ENCODE results near the gene RALGAPA2.

The RALGAPA2 gene

DNA sequence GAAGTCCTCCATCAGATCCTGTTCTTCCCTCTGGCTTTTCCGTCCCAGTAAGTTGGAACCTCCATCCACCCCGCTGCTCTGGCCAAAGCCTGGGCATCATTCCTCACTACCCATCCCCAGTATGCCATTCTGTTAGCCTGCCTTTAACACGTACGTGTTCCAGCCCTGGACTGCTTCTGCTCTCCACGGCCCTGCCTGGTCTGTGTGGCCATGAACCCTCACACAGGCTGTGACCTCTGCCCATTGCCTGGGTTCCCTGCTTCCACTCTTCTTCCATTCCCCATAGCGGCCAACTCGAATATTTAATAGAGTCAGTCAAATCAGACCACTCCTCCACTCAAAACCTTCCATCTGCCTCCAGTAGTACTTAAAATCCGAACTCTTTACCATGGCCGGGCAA lies 29.4 kb downstream of the RALGAPA2 start:
- peak in 1 of 2 experiments; percentile 15 for DNase-seq

DNA sequence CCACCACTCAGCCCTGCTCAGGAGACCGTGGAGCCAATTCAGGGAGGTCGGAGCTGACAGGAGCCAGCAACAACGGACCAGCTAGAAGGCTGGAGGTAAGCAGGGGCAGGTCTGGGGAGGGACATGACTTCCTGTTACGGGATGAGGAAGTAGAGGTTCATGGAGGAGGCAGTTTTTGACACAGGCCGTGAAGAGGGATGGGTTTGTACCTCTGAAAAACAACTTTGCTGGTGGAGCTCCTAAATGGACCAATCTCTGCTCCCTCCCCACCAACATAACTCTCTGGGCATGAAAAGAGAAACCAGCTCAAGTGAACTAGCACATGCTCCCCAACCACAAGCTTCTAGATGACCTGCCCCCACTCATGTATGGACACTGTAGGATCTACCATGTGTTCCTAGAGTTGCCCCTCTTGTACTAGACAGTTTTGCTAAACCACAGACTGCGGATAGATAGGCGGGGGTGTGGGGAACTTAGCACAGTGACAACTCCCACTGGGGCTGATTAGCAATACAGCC lies 31.4 kb downstream of the RALGAPA2 start:
- no peak for DNase-seq

DNA sequence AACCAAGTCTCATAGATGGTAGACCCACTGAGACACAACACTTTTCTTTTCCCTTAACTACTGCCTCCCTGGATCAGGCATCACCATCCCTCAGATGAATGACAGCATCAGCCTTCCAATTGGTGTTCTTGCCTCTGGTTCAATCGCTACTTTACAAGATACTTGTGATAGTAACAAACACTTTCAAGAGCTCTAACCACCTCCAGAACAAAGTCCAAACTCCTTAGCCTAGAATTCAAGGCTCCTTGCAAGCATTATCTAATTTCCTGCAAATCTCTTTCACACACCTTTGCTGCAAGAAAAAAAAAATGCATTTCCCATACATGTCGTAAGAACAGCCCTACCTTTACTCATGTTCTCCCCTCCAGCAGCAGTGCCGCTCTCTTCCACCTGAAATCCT lies 33.1 kb downstream of the RALGAPA2 start:
- DNase-seq, result no peak

DNA sequence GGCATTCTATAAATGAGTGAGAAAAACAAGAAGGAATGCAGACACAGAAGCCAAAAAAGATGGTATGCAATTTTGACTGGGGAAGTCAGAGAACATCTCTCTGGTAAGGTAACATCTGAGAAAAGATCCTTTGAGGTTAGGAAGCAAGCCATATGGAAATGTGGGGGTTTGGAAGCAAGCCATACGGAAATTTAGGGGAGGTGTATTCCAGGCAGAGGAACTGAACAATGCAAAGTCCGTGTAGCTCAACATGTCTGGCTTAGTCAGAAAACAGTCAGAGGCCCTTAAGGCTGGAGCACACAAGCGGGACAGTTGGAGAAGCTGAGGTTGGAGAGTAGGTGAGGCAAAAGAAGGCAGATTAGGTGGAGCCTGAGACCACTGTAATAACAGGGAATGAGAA lies 35.3 kb downstream of the RALGAPA2 start:
- DNase-seq, result peak in 1 of 2 experiments; percentile 14

DNA sequence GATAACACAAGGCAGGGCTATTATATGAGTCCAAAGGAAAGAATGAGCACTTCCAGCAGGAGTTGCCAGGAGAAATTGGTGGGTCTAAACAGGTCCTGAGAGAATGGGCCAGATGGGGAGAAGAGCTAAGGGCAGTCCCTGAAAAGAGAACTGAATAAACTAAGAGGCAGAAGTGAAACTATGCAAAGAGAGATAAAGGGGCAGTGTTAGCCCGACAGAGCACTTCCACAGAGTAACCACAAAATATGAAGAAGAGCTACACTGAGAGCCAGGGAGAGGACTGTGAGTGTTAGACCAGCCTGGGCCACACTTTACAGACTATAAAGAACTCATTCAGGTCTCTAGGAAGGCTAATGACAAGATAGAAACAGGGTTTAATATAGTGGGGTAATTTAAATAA lies 43.8 kb downstream of the RALGAPA2 start:
- no peak for DNase-seq

DNA sequence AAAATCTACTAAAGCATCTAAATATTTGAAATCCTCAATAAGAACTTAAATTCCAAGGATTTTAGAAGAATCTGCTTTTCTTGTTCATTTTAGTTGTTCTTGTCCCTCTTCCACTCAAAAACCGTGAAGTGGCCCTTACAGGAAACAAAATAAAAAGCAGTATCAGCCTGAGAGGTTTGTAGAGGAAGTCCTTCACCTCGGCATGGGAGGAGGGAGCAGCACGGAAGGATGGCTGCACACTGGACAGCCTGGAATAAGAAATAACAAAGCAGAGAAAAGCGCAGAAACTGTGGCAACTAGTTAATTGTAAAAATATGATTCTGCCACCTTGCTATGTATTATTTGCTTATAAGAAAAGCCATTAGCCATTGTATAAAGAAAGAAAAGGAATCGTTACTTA lies 46.1 kb downstream of the RALGAPA2 start:
- DNase-seq, result no peak

DNA sequence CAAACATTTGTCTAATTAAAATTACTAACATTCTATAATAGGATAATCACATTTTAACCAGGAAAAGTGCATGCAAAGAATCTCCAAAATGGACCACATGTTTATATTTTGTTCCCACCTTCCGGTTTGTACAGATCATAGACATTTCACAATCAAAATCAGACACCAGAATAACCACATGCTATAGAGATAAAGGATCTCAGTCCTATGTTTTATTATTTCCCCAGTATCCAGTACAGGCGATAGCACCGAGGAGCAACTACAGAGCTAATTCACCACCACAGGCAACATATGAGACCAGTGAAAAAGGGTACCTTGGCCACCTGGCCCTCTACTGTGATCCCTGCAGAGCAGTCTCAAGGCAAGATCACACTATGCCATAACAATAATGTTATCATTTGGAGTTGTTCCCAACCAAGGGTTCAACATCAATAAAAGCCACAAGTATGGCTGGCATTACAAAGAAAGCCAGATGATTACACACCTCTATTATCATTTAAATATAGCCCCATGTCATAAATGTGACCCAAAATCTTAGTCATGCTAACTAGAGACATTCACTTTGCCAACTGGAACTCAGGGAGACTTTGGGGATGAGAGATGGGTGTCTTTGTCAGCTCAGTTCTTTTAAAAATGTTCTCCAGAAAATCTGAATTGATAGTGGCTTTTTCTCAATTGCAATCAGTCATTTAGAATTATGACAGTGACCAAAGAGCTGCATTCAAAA lies 46.7 kb downstream of the RALGAPA2 start:
- peak in 1 of 2 experiments; percentile 23 for DNase-seq

DNA sequence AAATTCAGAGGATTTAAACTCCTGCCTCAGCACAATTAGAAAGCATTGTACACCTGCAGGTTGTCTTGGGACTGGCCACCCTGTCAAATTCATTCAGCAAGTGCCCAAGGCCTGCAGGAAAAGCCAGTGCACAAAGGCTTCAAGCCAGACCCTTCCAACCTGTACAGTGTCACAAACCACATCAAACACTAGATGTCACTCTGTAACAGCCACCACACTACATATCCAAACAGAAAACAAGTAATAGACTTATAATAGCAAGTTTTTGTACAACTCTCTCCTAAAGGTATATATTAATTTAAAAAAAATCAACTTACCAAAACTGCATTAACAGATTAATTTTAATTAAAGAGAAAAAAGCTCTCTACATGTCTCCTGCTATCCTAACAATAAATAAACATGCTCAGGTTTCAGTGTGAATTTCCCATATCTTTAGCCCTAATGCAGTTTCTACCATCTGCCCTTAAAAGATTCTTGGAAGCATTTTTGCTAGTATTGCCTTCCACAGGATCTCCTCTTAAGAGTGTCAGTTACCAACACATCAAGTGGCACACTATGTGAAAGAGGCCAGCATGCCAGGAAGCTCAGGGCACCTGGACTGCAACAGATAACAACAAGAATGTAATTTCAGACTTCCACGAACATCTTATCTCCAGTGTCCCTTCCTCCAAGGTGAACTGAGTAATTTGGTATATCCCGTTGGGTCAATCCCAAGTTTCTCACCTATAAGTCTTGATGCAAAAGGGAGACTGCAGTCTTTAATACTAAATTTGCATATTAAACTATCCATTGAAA lies 47.5 kb downstream of the RALGAPA2 start:
- peak in 1 of 2 experiments; percentile 72 for DNase-seq

DNA sequence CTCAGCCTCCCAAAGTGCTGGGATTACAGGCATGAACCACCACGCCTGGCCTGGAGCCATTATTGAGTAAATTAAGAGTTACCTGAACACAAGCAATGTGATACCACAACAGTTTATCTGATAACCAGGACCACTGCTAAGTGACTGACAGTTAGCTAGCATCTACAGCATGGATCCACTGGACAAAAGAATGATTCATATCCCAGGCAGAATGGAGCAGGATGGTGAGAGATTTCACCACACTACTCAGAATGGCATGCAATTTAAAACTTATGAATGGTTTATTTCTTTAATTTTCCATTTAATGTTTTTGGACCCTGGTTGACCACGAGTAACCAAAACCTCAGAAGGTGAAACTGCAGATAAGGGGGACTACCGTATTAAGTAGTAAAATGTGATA lies 48.6 kb downstream of the RALGAPA2 start:
- DNase-seq, result no peak

DNA sequence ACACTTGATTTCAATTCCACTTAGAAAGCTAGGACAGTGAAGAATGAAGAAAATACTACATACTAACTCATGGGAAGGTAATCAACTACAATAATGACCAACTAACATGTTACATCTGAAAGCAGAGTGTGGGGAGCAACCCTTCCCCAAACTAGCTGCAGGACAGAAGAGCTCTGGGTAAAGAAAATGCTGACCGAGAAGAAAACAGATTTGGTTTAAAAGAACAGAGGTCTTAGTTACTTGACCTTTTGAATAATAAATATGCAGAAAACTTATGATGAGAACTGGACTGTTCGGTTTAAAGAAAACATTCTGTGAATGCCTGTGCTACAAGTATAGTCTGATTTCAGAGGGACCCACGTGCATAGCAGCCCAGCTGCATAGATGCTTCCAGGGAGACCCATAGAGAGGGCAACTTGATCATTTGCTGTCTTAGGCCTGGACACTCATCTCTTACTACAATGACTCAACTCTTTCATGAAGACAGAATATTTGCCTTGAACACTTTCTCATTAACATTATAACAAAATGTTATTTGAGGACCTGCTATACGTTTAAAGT lies 53.5 kb downstream of the RALGAPA2 start:
- DNase-seq, result no peak

DNA sequence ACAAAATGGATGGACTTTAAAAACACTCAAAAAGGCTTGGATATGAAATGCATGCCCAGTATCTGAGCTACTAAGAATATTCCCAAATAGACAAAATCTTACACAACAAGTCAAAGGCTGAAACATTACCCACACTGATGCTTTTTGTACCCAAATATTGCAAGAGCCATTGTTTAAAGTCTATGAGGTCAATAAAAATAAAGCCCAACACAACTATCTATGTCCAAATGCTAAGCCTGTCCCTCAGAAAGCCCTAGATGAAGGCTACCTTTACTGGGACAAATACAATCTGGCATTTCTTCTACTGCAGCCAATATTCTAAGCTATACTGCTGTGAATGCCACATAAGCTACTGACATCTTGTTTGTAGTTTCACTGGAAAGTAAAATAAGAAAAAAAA lies 54.3 kb downstream of the RALGAPA2 start:
- no peak for DNase-seq

DNA sequence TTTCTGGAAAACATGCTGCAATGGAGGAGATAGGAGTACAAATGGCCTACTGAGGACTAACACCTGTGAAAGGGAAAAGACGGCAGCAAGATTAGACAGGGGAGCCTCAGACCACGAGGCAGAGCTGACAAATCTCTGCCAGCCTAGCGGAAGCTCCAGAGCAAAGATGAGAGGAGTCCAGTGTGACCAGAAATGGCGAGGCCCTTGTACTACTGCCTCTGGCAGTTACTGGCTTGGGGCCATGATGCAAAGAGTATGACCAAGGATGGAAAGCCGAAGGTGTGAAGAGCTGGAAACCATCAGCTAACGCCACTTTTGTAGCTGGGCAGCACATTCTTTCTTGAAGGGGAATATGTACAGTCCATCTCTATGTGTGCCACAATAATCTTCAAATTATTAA lies 55.4 kb downstream of the RALGAPA2 start:
- DNase-seq, result no peak

DNA sequence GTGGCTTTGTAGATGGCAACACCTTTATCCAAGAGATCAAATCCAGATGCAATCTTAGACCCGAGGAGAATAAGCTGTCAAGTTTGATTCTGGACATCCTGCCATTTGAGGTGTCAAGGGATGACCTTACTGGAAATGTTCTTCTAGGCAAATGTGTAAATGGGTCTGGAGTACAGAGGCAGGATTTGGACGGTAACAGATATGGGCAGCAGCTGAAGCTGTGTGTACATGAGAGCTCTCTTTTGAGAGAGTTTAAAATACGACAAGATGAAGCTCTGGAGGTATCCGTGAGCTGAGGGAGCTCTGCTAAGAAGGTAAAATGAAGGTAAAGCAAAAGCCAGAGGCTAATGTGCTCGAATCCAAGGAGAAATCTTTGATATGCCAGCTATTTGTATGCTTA lies 56.6 kb downstream of the RALGAPA2 start:
- DNase-seq, result no peak

DNA sequence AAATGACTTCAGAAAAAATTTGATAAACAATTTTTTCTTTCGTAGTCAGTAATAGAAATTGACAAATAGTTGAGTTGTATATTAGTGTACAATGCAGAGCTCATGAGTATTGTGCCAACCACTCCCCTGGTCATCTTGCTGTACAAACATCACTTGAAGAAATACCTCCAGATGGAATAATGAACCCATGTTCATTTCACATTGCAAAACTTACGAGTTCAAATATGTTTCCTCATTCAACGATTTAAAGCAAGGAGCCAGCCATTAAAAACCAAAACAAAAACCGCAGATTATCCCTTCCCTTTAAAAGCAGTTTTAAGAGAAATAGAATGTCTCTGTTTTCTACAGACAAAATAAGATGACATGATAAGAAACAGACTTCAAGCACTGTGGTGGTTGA lies 62.5 kb downstream of the RALGAPA2 start:
- no peak for DNase-seq

DNA sequence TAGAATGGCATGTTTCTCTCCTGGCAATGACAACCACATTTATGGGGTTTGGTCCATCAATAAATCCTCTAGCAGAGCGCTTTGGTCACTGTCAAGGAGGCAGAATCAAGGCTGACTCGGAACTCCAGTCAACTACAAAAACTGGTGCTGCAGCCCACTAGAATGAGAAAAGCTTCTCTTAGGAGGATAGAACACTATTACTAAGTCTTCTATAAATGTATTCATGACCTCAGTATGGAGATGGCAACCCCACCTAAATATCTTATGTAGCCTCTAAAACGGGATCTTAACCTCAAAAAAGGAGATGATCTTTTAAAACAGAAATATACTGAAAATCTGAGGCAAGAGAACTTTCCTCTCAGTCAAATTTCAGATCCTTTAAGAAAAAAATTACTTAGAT lies 68.5 kb downstream of the RALGAPA2 start:
- no peak for DNase-seq

DNA sequence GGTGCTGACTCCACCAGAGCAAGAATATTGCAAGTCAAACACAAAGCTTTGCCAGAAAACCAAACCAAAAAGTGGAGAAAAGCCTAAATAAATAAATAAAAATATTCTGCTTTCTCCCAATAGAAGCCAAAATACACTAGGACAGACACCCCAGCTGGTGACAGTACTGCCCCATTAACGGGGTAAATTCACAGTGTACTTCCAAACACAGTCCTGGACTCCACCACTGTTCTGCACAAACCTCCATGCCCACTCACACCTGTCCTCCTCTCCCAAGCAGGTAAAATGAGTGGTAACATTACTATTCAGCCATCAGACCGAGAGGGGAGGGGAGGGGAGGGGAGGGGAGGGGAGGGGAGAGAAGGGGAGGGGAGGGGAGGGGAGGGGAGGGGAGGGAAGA lies 70.7 kb downstream of the RALGAPA2 start:
- no peak for DNase-seq

DNA sequence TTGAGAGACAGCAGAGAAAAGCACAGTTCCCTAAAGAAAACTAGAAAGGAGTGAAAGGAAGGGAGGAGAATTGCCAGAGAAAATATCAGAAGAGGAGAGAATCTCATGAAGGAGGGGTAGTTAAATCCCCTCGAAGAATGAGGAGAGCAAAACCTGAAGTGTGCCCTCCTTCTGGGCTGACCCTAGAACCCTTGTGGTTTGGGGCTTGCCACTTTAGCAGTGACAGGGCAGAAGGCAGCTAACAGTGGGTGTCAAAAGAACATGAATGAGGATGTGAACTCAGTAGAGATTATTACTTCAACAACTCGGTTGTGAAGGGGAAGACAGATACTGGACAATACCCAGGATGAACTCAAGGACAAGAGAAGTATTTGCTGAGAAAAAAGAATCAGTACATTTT lies 73.6 kb downstream of the RALGAPA2 start:
- DNase-seq, result no peak

DNA sequence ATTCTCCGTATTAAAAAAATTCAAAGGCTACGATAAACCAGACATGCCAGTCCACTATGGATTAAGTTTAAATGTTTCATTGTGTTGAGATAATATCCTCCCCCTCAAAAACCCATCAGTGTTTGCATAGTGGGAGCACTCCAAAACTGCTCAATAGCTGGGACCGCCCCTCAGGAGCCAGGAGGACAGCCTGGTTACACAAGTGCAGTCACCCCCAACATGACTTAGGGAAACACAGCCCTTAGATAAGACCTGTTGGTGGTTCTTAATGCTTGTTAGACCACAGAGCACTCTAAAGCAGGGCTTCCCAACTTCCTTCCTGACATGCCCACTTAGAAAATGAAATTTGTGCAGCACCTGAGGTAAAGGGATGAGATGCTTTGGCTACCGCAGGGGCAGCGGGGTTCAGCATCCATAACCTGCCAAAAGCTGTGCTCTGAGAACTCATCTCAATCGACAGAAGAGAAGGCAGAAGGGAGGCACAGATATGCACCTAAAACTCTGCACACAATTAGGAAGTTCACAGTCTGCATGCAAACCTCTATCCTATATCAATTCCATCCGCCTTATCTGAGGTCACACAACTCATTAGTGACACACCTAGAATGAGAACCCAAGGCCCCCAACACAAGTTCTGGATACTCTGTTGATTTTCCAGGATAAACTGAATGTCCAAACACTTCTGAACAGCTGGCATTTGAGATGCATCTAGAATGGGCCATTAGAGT lies 74.3 kb downstream of the RALGAPA2 start:
- no peak for DNase-seq

DNA sequence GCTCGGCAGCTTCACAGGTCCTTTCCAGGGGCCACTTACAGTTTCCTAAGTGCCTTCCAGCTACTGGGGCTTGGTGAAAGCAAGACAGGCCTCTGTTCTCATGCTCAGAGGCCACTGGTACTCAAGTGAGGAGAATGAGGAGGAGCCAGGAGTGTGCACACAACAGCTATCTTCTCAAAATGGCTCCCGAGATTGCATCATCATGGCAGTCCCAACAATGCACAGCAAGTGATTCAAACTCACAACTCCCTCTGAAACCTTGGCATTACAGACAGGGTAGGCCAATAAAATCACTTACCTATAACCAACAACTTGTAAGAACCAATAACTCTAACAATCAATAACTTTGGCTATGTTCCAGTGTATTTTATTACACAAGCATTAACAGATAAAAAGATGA lies 77.4 kb downstream of the RALGAPA2 start:
- no peak for DNase-seq

DNA sequence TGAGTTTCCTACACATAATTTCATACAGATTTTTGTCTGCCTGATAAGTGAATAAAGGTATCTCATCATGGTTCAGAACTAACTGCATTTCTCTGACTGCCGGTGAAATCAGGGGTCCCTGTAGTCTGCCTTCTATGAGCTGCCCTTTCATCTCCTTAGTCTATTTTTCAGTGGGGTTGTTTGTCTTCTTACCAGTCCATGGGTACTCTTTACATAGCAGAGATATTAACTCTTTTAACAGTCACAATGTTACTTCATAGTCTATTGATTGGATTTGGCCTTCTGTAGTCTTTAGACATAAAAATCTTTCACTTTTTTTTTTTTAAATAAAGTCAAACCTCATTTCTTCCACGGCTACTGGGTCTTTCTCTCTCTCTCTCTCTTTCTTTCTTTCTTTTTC lies 79.8 kb downstream of the RALGAPA2 start:
- DNase-seq, result no peak

DNA sequence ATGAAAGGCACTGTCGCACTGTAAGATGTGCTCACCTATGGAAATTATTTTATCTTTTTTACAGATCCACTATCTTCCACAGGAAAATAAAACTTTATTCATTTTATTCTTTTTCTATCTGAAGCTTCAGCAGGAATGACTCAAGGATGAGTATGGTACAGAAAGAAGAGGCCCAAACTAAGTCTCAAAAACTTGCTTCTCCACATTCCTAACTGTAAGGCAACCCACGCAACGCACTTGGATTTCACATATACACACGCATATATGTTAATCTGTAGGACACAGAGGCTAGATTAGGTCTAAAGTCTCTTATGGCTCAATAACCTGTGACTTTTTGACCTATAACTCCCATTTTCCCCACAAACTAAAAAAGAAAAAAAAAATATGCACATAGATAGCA lies 81.9 kb downstream of the RALGAPA2 start:
- DNase-seq, result no peak

DNA sequence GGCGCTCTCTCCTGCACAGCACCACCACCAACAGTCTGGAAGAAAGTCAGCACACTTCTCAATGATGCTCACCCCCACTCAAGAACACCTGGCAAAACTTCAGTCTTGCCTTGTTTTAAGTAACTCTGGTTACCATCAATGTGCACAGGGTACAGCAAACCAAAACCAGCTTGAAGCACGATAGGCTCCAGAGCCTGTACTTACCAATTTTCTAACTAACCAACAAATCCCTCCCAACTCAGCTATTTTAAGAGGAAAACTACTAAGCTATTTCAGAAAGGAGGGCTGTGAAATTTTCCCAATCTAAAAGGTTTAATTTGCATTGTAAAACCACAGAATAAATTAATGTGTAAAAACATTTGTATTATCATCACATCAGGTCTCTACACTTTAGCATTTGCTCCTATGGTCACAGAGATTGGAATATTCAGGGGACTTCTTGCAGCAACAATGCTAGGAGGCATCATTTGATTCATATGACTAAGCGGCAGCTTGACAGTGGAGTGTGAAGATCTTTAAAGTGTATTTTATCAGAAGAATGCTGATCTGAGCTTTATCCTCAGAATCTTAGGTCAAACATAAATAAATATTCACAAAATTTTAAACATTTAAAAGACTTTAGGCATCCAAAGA lies 82.8 kb downstream of the RALGAPA2 start:
- no peak for DNase-seq

DNA sequence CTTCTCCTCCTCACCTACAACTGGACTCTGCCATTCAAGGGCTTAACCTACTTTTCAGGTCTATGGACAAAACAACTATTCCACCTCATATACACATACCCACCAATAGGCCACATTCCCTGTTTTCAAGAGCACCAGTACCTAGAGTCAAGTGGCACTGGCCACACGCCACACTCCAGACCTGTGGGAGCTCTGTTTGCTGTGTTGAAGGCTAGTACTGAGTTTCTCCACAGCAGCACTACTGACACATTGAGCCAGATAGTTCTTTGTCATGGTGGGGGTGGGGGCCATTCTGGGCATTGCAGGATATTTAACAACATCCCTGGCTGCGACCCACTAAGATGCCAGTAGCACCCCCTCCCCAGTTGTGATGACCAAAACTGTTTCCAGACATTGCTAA lies 84.1 kb downstream of the RALGAPA2 start:
- DNase-seq, result no peak

Measured in NCI-H524 (cell line).